Stimulated activated CD8-positive, alpha-beta memory T cell treated with anti-CD3 and anti-CD28 coated beads, Interleukin-12 subunit alpha, Interleukin-12 subunit beta, amount 100 ng/mL, for 4 hours (primary cell): ENCODE data around the gene PFKM.

Experiments used
- DNase-seq: peaks from one replicate; pipeline ENCODE4 v3.0.0-alpha.2; 2020; ENCODE audit warnings: low read depth

The PFKM gene

DNA sequence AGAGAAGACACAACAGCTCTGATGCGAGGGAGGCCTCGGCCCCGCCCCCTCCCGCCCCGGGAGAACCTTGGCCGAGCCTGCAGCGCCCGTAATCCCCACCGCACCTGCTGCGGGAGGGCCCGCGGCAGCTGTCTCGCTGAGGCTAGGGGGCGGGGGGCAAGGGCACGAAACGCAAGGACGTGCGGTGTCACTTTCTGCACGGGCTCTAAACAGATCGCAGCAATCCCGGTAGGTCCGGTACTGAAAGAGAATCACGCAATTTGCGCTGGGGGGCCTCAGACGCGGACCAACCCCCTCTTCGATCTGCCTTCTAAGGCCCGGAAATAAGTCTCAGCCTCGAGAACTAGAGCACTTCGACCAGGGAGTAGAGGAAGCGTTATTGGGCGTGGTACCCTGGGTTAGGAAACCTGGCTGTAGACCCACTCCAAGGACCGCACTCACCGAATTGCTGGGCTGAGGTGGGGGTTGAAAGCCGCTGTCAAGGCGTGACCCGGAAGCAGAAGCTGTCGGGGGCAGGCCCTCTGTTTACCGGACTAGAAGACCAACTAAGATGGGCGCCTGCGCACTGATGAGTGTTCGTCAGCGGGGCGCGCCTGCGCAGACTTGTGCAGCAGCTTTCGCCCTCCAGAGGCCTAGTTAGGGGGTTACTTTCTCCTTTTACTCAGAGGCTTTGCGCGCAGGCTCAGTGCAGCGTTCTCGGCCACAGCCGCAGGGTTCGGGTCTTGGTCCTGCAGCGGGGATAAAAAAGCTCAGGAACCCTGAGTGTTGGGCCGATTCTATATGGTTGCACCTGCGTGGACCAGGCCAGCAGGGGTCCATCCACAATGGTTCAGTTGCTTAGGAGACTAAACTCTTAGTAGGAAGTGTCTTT lies 38.1 kb downstream of the PFKM start, which contains the start of gene ASB8:
Gene ASB8, minus strand, starts transcription at position 498 of the 871 bp plus-strand sequence. CDS start 4,019 bp downstream, outside the sequence.
- DNase-seq, result peak; percentile 99

GRCh38 chr12:48157889-48158370 lies 38.8 kb downstream of the PFKM start:
- no peak for DNase-seq

- DNase-seq, result no peak
Measured at GRCh38 chr12:48160046-48160445, 40.9 kb downstream of the PFKM start.

DNA sequence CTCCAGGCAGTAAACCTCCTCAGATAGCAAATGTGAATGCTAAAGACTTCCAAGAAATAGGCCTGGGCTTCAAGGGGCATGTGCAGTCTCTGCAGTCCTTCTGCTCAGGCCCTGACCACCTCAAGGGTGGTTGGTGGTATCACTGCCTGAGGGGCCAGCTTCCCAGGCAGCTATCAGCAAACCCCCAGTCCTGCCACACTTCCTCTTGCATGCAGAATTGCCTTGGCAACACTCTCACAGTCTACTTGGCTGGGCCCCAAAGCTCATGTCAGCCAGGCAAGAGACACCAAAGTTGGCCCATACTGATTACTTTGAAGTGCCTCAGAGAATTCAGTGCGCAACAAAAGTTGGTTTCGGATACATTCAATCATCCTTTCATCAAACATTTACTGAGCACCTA lies 41.6 kb downstream of the PFKM start:
- no peak for DNase-seq

GRCh38 chr12:48163150-48163747 lies 44.1 kb downstream of the PFKM start:
- no peak for DNase-seq

DNA sequence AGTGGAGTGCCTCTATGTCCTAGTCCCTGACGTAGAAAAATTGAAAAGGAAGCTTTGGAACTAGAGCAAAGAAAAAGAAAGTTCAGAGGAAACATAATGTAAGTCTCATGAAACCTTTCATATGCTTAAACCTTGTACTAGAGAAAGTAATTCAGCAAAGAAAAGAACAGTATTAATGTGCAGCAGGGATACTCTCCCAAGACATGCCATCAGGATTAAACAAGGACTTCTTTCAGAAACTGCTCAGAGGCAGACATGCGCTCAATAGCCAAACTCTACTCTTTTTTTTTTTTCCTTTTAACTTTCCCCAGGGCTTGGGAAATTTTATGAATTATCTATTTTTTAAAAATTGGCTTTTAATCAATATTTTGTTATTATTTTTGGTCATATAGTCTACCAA lies 45.3 kb downstream of the PFKM start:
- DNase-seq, result no peak

DNA sequence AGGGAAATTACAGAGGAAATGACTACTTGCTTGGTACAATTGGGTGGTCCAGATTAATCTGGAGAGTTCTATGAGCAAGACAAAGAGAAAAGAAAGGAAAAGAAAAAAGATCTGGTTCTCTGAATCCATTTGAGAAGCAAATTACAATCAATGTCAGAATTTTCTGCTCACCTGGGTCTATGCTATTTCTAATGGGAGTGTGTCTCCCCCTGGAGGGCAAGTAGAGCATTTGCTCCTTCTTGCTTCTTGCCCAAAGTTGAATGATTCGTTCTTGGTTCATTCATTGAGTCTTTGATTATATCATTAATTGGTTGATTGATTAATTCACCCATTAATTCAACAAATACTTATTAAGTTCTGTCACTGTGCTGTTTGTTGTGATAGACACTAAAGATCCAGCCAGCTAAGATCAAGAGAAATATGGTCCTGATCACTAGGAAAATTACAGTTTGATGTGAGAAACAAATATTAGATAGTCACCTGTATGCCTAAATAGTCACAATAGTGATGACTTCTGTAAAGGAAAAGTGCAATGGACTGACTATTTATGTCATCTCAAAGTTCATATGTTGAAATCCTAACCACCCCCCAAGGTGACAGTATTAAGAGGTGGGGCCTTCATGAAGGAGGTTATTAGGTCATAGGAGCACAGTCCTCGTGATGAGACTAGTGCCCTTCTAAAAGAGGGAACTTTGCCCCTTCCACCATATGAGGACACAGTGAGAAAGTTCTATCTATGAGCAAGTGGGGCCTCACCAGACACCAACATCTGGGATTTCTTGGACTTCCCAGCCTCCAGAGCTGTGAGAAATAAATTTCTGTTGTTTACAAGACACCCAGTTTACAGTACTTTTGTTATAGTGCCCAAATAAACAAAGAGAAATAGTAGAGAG lies 46.2 kb downstream of the PFKM start:
- DNase-seq, result no peak

DNA sequence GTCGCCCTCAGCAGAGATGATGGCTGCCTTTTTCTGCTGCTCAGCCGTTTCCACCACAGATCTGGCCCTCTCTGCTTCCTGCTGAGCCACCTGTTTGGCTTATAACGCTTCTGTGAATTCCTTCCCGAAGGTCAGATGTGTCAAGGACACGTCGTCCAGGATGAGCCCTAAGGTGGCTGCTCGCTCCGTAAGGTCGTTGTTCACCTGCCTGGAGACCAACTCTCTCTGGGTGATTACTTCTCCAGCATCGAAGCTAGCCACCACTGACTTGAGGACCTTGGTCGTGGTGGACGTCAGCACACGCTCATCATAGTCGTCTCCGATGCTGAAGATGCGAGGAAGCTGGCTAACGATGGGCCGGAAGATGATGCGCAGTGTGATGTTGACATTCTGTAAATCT lies 49.8 kb downstream of the PFKM start:
- no peak for DNase-seq

DNA sequence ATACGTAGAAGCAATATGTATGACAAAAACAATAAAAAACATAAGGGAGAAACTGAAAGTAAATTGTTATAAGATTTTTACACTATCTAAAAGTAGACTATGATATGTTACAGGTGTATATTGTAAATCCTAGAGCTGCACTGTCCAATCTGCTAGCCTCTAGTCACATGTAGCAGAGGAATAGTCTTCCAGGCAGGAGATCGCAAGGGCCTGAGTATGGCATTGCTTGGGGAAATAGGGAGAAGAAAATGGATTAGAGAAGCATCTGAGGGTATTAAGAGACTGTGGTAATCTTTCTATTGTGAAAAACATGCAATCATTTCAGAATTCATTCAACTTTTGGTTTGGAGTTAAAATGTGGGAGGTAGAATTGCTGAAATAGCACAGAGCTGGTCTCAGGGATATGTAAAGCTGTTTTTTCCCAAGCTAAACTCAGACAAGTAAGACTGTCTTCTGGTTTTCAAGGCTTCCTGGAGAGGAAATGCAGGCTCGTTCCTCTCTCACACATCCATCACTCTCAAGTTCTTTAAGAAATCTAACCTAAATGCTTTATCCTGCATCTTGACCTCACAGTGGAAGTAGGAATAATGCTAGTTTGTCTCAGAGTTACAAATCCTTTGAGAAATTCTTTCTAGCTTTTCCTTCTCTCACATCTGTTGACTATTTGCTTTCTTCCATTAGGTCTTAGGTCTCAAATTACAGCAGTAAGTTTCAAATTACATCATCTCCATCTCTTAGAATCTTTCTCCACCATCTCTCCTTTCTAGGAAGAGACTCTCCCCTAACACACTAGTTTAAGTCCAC lies 56.7 kb downstream of the PFKM start:
- no peak for DNase-seq

DNA sequence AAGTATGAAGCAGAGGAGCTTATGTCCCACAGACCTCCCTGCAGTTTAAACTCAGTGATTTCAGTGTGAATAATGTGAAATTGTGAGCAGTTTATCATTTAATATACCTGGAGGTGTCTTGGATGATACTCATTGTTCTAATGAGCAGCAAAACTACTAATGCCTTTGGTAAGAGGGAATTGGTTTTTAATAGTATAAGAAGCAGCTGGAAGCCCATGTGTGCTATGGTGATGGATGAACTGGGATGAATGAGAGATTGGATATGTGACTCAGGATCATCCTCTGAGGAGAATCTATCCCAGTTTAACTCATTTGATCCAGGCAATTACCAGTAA lies 57.2 kb downstream of the PFKM start:
- no peak for DNase-seq

DNA sequence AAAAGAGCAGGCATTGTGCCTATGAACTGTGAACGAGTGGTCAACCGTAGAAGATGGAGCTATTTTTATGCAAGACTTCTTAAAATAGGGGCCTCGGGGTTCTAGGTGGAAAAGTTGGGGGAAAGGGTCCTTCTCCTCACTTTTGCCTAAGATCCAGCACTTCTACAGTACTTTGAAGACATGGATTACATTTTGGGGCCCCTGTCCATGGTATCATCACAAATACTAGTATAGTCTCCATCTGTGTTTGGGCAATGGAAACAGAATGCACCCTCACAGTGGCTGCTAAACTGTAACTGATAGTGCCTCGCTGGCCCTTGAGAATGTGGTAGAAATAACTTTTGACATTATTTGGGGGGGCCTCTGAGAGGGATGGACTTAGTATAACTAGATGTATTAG lies 58.8 kb downstream of the PFKM start:
- no peak for DNase-seq

GRCh38 chr12:48179466-48179865 lies 60.3 kb downstream of the PFKM start:
- no peak for DNase-seq

DNA sequence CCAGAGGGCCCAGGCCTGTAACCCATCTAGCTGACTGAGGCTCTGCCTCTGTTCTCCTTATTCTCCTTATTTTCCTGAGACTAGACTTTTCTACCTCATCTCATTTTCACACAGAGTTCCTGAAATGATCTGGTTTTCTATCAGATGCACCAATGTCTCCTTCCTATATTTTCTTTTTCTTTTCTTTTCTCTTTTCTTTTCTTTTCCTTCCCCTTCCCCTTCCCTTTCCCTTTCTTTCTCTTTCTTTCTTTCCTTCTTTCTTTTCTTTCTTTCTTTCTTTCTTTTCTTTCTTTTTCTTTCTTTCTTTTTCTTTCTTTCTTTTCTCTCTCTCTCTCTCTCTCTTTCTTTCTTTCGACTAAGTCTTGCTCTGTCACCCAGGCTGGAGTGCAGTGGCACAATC lies 61.3 kb downstream of the PFKM start:
- DNase-seq, result no peak

- DNase-seq, result no peak
Measured at GRCh38 chr12:48180857-48181495, 61.8 kb downstream of the PFKM start.

DNA sequence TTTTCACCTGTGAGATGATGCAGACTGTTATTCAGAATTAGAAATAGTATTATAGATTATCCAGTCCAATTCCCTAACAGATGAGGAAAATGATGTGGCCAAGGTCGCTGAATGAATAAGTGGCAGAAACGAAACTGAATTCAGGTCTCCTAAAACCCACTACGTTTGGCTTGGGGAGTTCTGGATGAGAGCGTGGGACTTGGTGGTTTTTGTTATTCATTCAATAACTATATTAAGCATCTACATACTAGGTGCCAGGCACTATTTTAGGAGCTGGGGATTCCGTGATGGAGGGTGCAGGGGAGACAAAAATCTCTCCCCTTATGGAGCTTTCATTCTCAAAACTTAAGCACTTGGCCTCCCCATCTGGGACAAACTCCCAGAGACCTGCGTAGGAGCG lies 63.5 kb downstream of the PFKM start:
- no peak for DNase-seq

GRCh38 chr12:48183091-48183875 lies 64.1 kb downstream of the PFKM start, which contains the start of gene CCDC184:
CCDC184 (plus strand) TSS chr12:48183644; CDS start chr12:48184123, 479 bp downstream.
- peak; percentile 64 for DNase-seq

DNA sequence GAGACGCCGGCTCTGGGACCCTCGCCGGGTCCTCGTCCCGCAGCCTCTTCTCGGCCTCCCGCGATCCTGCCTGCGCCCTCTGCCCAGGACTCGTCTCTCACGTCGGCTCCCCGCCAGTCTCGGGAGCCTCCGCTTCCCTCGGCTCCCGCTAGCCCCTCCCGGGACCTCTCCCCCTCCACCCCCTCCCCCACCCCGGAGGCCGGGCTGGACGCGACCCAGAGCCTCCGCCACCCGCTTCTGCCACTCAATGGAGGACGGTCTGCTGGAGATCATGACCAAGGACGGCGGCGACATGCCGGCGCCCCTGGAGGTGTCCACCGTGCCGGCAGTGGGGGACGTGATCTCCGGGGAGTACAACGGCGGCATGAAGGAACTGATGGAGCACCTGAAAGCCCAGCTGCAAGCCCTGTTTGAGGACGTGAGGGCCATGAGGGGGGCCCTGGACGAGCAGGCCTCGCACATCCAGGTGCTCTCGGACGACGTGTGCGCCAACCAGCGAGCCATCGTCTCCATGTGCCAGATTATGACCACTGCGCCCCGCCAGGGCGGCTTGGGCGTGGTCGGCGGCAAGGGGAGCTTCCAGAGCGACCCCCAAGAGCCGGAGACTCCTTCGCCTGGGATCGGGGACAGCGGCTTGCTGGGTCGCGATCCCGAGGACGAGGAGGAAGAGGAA lies 64.8 kb downstream of the PFKM start:
- no peak for DNase-seq

- no peak for DNase-seq
Measured at GRCh38 chr12:48184549-48184922, 65.4 kb downstream of the PFKM start.

DNA sequence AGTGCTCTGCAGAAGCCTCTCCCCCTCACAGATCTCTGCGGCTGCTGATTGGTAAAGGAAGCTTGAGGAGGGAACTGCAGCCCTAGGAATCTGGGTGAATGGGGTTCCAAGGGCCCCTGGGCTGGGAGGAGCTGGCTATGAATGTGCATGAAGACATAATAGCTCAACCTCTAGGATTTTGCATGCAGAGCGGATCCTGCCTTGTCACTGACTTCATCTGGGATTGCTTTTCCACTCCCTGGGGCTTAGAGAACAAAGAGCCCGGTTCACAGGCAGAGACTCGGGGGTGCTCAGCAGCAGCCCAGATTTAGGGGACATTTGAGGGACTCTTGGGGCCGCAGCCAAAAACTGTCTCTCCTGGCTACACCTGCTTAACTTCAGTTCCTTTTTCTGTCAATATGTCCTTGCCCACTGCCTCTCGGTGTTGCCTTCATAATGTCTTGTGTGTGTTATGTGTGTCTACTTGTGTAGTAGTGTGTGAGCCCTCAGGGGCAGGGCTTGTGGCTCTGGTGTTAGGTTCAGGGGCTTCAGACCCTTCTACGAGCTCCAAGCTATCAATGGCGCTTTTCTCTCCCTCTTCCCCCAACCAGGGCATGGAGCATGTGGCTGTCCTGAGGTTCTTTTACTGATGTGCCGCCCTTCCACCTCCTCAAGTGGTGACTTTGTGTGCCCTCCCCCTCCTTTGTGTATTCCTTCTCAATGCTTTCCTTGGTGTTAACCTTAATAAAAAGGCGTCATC lies 66.2 kb downstream of the PFKM start:
- DNase-seq, result no peak
